GM12878 (cell line): ENCODE data around the gene TGFBR1. TPM values are rescaled to one million over a fixed set of nuclear protein-coding genes. Genes with fewer than 3 reads are reported as not detected.

Experiments used
- BCL11A ChIP-seq: IDR thresholded peaks from 2 replicates; pipeline ENCODE4 v1.6.1; 2011; ENCODE audit warnings: low read depth, low read length
- BRCA1 ChIP-seq: IDR thresholded peaks from 2 replicates; pipeline ENCODE4 v1.6.1; 2011; ENCODE audit warnings: low read depth, low read length, improper control_type of control experiment
- CREB1 ChIP-seq: IDR thresholded peaks from 2 replicates; pipeline ENCODE4 v1.6.1; 2012; ENCODE audit warnings: low read depth, mild to moderate bottlenecking, inconsistent platforms
- DPF2 ChIP-seq: fragments of 450-650 bp; IDR thresholded peaks from 2 replicates; pipeline ENCODE4 v1.6.1; 2017; ENCODE audit warnings: mild to moderate bottlenecking
- E2F4 ChIP-seq: IDR thresholded peaks from 2 replicates; pipeline ENCODE4 v1.6.1; 2012; ENCODE audit warnings: low read depth, low read length, improper control_type of control experiment
- EED ChIP-seq: sonication (generic); IDR thresholded peaks from 2 replicates; pipeline ENCODE4 v1.6.1; 2016; ENCODE audit warnings: antibody characterized with exemption, low read depth
- FOXK2 ChIP-seq: fragments of 450-650 bp; IDR thresholded peaks from 2 replicates; pipeline ENCODE4 v1.6.1; 2017; ENCODE audit warnings: mild to moderate bottlenecking, moderate library complexity
- GABPA ChIP-seq: IDR thresholded peaks from 2 replicates; pipeline ENCODE4 v1.6.1; 2014; ENCODE audit warnings: antibody characterized with exemption, low read depth, mild to moderate bottlenecking, inconsistent platforms
- NFIC ChIP-seq: IDR thresholded peaks from 2 replicates; pipeline ENCODE4 v1.6.1; 2012; ENCODE audit warnings: low read depth, mild to moderate bottlenecking, inconsistent platforms, low read length, moderate library complexity
- NFYB ChIP-seq: IDR thresholded peaks from 2 replicates; pipeline ENCODE4 v1.6.1; 2011; ENCODE audit warnings: low read depth, mild to moderate bottlenecking, low read length, improper control_type of control experiment, moderate library complexity; ENCODE audit not compliant: insufficient read depth
- NRF1 ChIP-seq: conservative IDR thresholded peaks from 2 replicates; pipeline ENCODE4 v1.6.1; 2011; ENCODE audit warnings: mild to moderate bottlenecking, low read depth, low read length, improper control_type of control experiment
- POLR2A ChIP-seq: IDR thresholded peaks from 2 replicates; pipeline ENCODE4 v1.6.1; 2011; ENCODE audit warnings: low read depth, mild to moderate bottlenecking, low read length
- RAD21 ChIP-seq: IDR thresholded peaks from 2 replicates; pipeline ENCODE4 v1.6.1; 2011; ENCODE audit warnings: mild to moderate bottlenecking, low read depth, low read length, moderate library complexity; ENCODE audit not compliant: insufficient read depth
- RBBP5 ChIP-seq: fragments of 200-600 bp; sonication (generic); conservative IDR thresholded peaks from 2 replicates; pipeline ENCODE4 v1.6.1; 2016
- SIN3A ChIP-seq: IDR thresholded peaks from 2 replicates; pipeline ENCODE4 v1.6.1; 2012; ENCODE audit warnings: low read depth, low read length, improper control_type of control experiment
- SMARCA5 ChIP-seq: fragments of 450-650 bp; IDR thresholded peaks from 2 replicates; pipeline ENCODE4 v1.6.1; 2017; ENCODE audit warnings: mild to moderate bottlenecking
- SP1 ChIP-seq: IDR thresholded peaks from one replicate; pipeline ENCODE4 v1.6.1; 2011; ENCODE audit warnings: low read depth, low read length
- SRF ChIP-seq, 2 experiments: IDR thresholded peaks; 2 replicates each; pipeline ENCODE4 v1.6.1; 2011; ENCODE audit warnings: low read depth in 2 of 2, low read length in 2 of 2, mild to moderate bottlenecking in 1 of 2, moderate library complexity in 1 of 2
- TAF1 ChIP-seq: IDR thresholded peaks from 2 replicates; pipeline ENCODE4 v1.6.1; 2011; ENCODE audit warnings: mild to moderate bottlenecking, low read depth, low read length, borderline replicate concordance
- TBL1XR1 ChIP-seq: IDR thresholded peaks from 2 replicates; pipeline ENCODE4 v1.6.1; 2012; ENCODE audit warnings: low read depth, low read length, improper control_type of control experiment
- WRNIP1 ChIP-seq: IDR thresholded peaks from 2 replicates; pipeline ENCODE4 v1.6.1; 2011; ENCODE audit warnings: low read depth, low read length, improper control_type of control experiment, borderline replicate concordance
- ZBTB33 ChIP-seq: fragments of 450-650 bp; IDR thresholded peaks from 2 replicates; pipeline ENCODE4 v1.6.1; 2017; ENCODE audit warnings: mild to moderate bottlenecking
- ZNF207 ChIP-seq: fragments of 450-650 bp; IDR thresholded peaks from 2 replicates; pipeline ENCODE4 v1.6.1; 2014; ENCODE audit warnings: antibody characterized with exemption, mild to moderate bottlenecking, borderline replicate concordance
- ZNF622 ChIP-seq: fragments of 450-650 bp; IDR thresholded peaks from 2 replicates; pipeline ENCODE4 v1.6.1; 2017; ENCODE audit warnings: mild to moderate bottlenecking, inconsistent platforms
- ZZZ3 ChIP-seq: IDR thresholded peaks from 2 replicates; pipeline ENCODE4 v1.6.1; 2011; ENCODE audit warnings: low read depth; ENCODE audit not compliant: control insufficient read depth, insufficient read length
- polyA plus RNA-seq, 11 experiments: library from polyadenylated mRNA; depleted of rRNA in 4 of 11; unstranded in 6 of 11; stranded (reverse) in 5 of 11; fragments of >200 nt; fragmentation: Nextera tagmentation in 4 of 11; fragmentation: Illumina TruSeq in 1 of 11; extraction: Ambion mirVana in 4 of 11; extraction: Trizol in 1 of 11; gene quantifications; 1 replicate in 1 of 11; 2 replicates in 10 of 11; pipeline versions ENCODE4 v1.2.1 to v1.2.3, GENCODE V29; 2011 to 2016; ENCODE audit warnings: inconsistent platforms in 2 of 11, missing spikeins in 2 of 11, low read depth in 1 of 11
- total RNA-seq, 4 experiments: library from RNA; depleted of rRNA in 3 of 4; stranded (reverse); fragments of >200 nt in 3 of 4; fragmentation: Illumina TruSeq in 1 of 4; extraction: Trizol in 1 of 4; gene quantifications; 2 replicates each; pipeline versions ENCODE4 v1.2.1 to v1.2.3, GENCODE V29; 2013 to 2021
- TF ChIP-seq, protein P1 (sequence below): fragments of 450-650 bp; formaldehyde crosslinking; IDR thresholded peaks from 2 replicates; pipeline ENCODE4 v1.4.0; 2020; ENCODE audit warnings: mild to moderate bottlenecking, moderate library complexity
- TF ChIP-seq, protein P2 (sequence below): fragments of 450-650 bp; IDR thresholded peaks from 2 replicates; pipeline ENCODE4 v1.6.1; 2017; ENCODE audit warnings: low read depth, mild to moderate bottlenecking, moderate library complexity

Gene TGFBR1
- total and polyA plus RNA-seq, 10 of the 15 experiments (the other 5 are each of a cell fraction or from before 2014, with no cell fraction given): 2.9 to 27.2 (median 16.6) TPM

- TF ChIP-seq NRF1: no peak
- TF ChIP-seq BRCA1: no peak
- peak; percentile 97 for TF ChIP-seq NFIC
- TF ChIP-seq ZBTB33: no peak
- no peak for TF ChIP-seq ZZZ3
- TF ChIP-seq SIN3A: no peak
- TF ChIP-seq RBBP5: no peak
- TF ChIP-seq SMARCA5: peak; percentile 99
- peak; percentile 96 for TF ChIP-seq BCL11A
- TF ChIP-seq, protein P1, sequence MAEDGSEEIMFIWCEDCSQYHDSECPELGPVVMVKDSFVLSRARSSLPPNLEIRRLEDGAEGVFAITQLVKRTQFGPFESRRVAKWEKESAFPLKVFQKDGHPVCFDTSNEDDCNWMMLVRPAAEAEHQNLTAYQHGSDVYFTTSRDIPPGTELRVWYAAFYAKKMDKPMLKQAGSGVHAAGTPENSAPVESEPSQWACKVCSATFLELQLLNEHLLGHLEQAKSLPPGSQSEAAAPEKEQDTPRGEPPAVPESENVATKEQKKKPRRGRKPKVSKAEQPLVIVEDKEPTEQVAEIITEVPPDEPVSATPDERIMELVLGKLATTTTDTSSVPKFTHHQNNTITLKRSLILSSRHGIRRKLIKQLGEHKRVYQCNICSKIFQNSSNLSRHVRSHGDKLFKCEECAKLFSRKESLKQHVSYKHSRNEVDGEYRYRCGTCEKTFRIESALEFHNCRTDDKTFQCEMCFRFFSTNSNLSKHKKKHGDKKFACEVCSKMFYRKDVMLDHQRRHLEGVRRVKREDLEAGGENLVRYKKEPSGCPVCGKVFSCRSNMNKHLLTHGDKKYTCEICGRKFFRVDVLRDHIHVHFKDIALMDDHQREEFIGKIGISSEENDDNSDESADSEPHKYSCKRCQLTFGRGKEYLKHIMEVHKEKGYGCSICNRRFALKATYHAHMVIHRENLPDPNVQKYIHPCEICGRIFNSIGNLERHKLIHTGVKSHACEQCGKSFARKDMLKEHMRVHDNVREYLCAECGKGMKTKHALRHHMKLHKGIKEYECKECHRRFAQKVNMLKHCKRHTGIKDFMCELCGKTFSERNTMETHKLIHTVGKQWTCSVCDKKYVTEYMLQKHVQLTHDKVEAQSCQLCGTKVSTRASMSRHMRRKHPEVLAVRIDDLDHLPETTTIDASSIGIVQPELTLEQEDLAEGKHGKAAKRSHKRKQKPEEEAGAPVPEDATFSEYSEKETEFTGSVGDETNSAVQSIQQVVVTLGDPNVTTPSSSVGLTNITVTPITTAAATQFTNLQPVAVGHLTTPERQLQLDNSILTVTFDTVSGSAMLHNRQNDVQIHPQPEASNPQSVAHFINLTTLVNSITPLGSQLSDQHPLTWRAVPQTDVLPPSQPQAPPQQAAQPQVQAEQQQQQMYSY: no peak
- TF ChIP-seq ZNF622: no peak
- no peak for TF ChIP-seq NFYB
- no peak for TF ChIP-seq FOXK2
- no peak for TF ChIP-seq SRF (IDR thresholded peaks at IDR 0.05; ENCODE audit: low read depth in 2 of 2, low read length in 2 of 2)
- TF ChIP-seq SP1: peak; percentile 80
- TF ChIP-seq POLR2A: 0 out of 2 replicates have a peak, but pooled peaks have one; percentile 46
- peak; percentile 51; the same call in 1 of the 2 replicates for TF ChIP-seq ZNF207
- 0 out of 2 replicates have a peak, but pooled peaks have one; percentile 32 for TF ChIP-seq GABPA
- TF ChIP-seq RAD21: no peak
- TF ChIP-seq TAF1: 0 out of 2 replicates have a peak, but pooled peaks have one; percentile 15
- TF ChIP-seq E2F4: no peak
- TF ChIP-seq, protein P2, sequence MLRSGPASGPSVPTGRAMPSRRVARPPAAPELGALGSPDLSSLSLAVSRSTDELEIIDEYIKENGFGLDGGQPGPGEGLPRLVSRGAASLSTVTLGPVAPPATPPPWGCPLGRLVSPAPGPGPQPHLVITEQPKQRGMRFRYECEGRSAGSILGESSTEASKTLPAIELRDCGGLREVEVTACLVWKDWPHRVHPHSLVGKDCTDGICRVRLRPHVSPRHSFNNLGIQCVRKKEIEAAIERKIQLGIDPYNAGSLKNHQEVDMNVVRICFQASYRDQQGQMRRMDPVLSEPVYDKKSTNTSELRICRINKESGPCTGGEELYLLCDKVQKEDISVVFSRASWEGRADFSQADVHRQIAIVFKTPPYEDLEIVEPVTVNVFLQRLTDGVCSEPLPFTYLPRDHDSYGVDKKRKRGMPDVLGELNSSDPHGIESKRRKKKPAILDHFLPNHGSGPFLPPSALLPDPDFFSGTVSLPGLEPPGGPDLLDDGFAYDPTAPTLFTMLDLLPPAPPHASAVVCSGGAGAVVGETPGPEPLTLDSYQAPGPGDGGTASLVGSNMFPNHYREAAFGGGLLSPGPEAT: peak; percentile 99
- peak; percentile 86 for TF ChIP-seq TBL1XR1
- peak; percentile 97 for TF ChIP-seq EED
- peak; percentile 86 for TF ChIP-seq CREB1
- no peak for TF ChIP-seq WRNIP1
- TF ChIP-seq DPF2: peak; percentile 96
Observed at GRCh38 chr9:99181621-99182020, 76.7 kb downstream of the TGFBR1 start (continued).
